Glutamatergic neuron (in vitro differentiated cells): ENCODE measurements around the gene RAD50. TPM values are rescaled to one million over a fixed set of nuclear protein-coding genes. Genes with fewer than 3 reads are reported as not detected.

Experiments
- DNase-seq: peaks from one replicate; pipeline ENCODE4 v3.0.0; 2022
- H3K27ac Mint-ChIP-seq: one replicate; pipeline ENCODE4 v1.8.0; 2020; ENCODE audit warnings: mild to moderate bottlenecking, mixed read lengths, inconsistent platforms; ENCODE audit not compliant: unreplicated experiment
- H3K27me3 Mint-ChIP-seq: one replicate; pipeline ENCODE4 v1.8.0; 2020; ENCODE audit warnings: mild to moderate bottlenecking, moderate library complexity, mixed read lengths, inconsistent platforms; ENCODE audit not compliant: unreplicated experiment
- H3K36me3 Mint-ChIP-seq: one replicate; pipeline ENCODE4 v1.8.0; 2020; ENCODE audit warnings: mild to moderate bottlenecking, mixed read lengths, inconsistent platforms; ENCODE audit not compliant: unreplicated experiment
- H3K4me1 Mint-ChIP-seq: one replicate; pipeline ENCODE4 v1.8.0; 2020; ENCODE audit warnings: mild to moderate bottlenecking, low read depth, mixed read lengths, inconsistent platforms; ENCODE audit not compliant: unreplicated experiment
- H3K4me3 Mint-ChIP-seq: one replicate; pipeline ENCODE4 v1.8.0; 2020; ENCODE audit warnings: mild to moderate bottlenecking, mixed read lengths, inconsistent platforms; ENCODE audit not compliant: unreplicated experiment
- H3K9me3 Mint-ChIP-seq: one replicate; pipeline ENCODE4 v1.8.0; 2020; ENCODE audit warnings: mild to moderate bottlenecking, moderate library complexity, mixed read lengths, inconsistent platforms; ENCODE audit not compliant: unreplicated experiment
- total RNA-seq: library from RNA; stranded (reverse); fragmentation: NEBNext Ultra II Directional; extraction: Animal tissue kit (Norgen Biotek cat#: 25700); gene quantifications from one replicate; pipeline ENCODE4 v1.2.1, GENCODE V29; 2021; ENCODE audit not compliant: unreplicated experiment
- TF ChIP-seq, protein P1 (sequence below): fragments of 200-600 bp; sonication (generic); IDR thresholded peaks from one replicate; pipeline ENCODE4 v1.5.0; 2021; ENCODE audit not compliant: partially characterized antibody, unreplicated experiment

Gene RAD50
- total RNA-seq, 1 donor from 2014 or later: 34.9 TPM

DNA sequence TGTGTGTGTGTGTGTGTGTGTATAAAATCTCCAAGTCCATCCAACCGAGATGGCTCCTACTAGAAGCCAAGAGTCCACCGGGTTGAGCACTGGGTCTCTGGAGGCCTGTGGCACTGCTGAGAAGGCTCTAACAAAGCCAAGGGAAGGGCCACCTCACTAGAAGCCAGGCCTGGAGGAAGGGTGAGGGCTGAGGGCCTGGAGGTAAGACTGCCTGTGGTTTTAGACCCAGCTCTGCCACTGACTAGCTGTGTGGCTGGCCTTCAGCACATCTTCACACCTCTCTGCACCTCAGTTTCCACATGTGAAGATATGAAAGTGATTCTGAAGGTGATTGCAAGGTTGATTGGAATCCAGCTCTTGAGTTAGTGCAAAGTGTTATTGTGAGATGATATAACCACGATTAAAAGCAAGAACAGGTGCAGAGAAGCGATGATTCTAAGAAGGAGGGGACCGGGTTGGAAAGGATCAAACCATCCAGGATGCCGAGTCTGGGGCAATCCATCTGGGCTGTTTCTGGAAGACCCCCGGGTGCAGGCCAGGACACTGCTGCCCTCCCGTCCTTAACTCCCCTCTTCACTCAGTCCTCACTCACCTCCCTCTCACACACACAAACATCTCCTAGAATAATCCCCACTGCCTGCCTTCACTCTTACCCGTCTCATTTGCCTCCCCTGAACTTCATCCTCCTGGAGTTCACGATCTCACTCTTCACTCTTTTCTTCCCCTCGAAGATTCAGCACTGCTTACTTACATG, 119.3 kb downstream of the RAD50 start:
- Mint-ChIP-seq H3K36me3 (peaks cover 15% of the 10 kb centered on the region), H3K4me3 (no peak overlapping the region), H3K27me3 (peaks cover 4% of the 10 kb centered on the region), H3K27ac (no peak overlapping the region), H3K9me3 (peaks cover 8% of the 10 kb centered on the region), H3K4me1 (peaks cover 28% of the 10 kb centered on the region)
- TF ChIP-seq, protein P1, sequence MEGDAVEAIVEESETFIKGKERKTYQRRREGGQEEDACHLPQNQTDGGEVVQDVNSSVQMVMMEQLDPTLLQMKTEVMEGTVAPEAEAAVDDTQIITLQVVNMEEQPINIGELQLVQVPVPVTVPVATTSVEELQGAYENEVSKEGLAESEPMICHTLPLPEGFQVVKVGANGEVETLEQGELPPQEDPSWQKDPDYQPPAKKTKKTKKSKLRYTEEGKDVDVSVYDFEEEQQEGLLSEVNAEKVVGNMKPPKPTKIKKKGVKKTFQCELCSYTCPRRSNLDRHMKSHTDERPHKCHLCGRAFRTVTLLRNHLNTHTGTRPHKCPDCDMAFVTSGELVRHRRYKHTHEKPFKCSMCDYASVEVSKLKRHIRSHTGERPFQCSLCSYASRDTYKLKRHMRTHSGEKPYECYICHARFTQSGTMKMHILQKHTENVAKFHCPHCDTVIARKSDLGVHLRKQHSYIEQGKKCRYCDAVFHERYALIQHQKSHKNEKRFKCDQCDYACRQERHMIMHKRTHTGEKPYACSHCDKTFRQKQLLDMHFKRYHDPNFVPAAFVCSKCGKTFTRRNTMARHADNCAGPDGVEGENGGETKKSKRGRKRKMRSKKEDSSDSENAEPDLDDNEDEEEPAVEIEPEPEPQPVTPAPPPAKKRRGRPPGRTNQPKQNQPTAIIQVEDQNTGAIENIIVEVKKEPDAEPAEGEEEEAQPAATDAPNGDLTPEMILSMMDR: no peak
- DNase-seq: no peak

DNA sequence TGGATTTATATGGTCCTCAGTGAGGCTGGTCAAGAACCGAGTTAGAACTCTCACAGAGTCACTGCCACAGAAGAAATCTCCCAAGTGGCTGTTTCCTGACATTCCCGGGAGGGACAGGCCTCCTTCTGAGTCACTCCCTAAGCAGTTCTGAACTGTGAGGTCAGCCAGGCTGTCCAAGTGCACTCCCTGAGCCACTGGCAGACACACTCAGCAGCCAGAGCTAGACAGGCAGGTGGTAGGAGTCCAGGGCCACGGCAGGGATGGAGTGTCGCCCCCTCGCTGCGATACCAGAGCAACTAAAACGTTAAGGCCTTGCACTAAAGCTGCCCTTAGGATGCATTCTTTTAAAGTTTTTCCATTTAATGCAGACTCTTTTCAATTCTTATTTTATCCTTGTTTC, 120.4 kb downstream of the RAD50 start:
- peak; percentile 53 for DNase-seq
- TF ChIP-seq, protein P1: no peak
- Mint-ChIP-seq H3K27ac (no peak overlapping the region), H3K4me1 (peaks cover 28% of the 10 kb centered on the region), H3K36me3 (peaks cover 16% of the 10 kb centered on the region), H3K9me3 (peaks cover 8% of the 10 kb centered on the region), H3K4me3 (no peak overlapping the region), H3K27me3 (peaks cover 7% of the 10 kb centered on the region)

DNA sequence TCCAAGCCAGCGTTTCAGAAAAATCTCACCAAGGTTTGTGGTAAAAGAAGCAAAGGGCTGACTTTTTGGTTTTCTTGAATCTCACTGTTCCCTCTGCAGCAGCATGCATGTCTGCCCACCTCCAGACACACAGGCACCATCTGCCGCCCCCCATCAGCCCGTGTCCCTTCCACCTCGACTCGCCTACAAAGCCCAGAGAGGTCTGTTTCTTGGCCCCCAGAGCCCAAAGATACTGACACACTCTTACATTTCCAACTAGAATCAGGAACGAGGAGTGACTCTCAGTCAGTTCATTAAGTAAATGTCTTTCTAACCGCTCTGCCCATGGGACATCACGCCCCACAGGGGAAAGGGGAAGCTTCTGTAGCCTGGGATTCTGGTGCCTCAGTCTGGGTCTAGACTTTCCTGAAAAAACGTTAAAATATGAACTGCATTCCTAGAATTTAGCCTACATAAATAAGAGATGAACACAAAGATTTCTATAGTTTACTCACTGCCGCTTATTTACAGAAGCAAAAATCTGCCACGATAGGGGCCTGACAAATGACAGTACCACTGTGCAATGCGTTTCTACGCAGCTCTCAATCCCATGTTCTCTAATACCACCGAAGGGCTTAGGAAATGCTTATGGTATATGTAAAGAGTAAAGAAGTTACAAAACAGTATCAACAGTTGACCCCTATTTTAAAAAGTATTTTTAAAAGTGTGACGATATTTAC, 121.1 kb downstream of the RAD50 start:
- H3K4me1 Mint-ChIP-seq: peaks cover 28% of the 10 kb centered on the region
- H3K27ac Mint-ChIP-seq: peak overlapping the region; percentile 89
- peak overlapping the region; percentile 84 for H3K4me3 Mint-ChIP-seq

DNA sequence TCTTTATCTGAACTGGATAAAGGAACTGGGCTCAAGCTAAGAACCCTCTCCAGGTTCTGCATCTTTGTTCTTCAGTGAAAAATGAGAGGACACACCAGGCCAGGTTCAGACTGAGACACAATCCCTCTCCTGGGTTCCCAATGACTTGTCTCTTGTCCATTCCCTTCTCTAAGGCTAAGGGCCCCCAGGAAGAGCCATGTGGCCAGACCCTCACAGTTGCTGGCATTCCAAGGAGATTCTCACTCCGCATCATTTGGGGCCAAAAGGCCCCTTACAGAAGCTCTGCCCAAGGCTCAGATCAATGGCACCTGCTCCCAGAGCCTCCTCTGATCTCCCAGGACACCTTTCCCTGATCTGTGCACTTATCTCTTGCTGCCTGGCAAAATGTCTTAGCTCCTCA, 122.0 kb downstream of the RAD50 start:
- TF ChIP-seq, protein P1: no peak
- peaks cover 10% of the 10 kb centered on the region for H3K9me3 Mint-ChIP-seq
- H3K27me3 Mint-ChIP-seq: peaks cover 7% of the 10 kb centered on the region
- peaks cover 32% of the 10 kb centered on the region for H3K4me1 Mint-ChIP-seq
- no peak overlapping the region for H3K4me3 Mint-ChIP-seq
- peaks cover 16% of the 10 kb centered on the region for H3K36me3 Mint-ChIP-seq
- DNase-seq: no peak
- H3K27ac Mint-ChIP-seq: no peak overlapping the region

More for the DNA sequence above, 121.1 kb downstream of the RAD50 start:
- peak; percentile 46 for DNase-seq
- TF ChIP-seq, protein P1: no peak
- H3K9me3 Mint-ChIP-seq: peaks cover 8% of the 10 kb centered on the region
- H3K36me3 Mint-ChIP-seq: peaks cover 16% of the 10 kb centered on the region
- H3K27me3 Mint-ChIP-seq: peaks cover 7% of the 10 kb centered on the region

DNA sequence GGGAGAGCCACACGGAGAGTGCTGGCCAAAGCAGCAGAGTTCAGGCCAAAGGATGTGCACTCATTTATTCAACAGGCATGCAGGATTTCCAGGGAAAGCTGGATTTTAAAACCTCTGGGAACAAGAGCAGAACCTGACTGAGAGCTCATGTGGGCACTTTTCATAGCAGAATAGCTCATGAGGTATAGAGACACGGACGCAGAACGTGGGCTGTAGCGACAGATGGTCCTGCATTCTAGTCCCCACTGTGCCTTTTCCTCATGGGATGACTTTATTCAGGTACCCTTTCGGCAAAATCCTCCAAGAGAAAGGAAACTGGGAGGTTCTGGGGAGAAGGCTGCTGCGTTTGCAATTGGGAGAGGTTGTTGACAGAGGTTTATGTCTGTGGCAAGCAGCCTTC, 122.4 kb downstream of the RAD50 start:
- Mint-ChIP-seq H3K4me3 (no peak overlapping the region), H3K27me3 (peaks cover 3% of the 10 kb centered on the region), H3K9me3 (peaks cover 10% of the 10 kb centered on the region), H3K27ac (no peak overlapping the region), H3K4me1 (peaks cover 32% of the 10 kb centered on the region), H3K36me3 (peaks cover 16% of the 10 kb centered on the region)
- no peak for DNase-seq
- TF ChIP-seq, protein P1: no peak
